Retinal pigment epithelial cell (primary cell): ENCODE results near the gene RREB1.

Experiments
- DNase-seq: peaks from one replicate; pipeline ENCODE4 v3.0.0-alpha.2; 2010; ENCODE audit warnings: low read depth
- H3K4me3 ChIP-seq: 2 replicates; pipeline ENCODE4 v1.5.1; 2011; ENCODE audit warnings: mild to moderate bottlenecking, low read length, control low read depth, moderate library complexity
- CTCF ChIP-seq: conservative IDR thresholded peaks from 2 replicates; pipeline ENCODE4 v1.5.1; 2011; ENCODE audit warnings: low read depth, low read length, control low read depth, inconsistent platforms

Gene RREB1

GRCh38 chr6:7165002-7165889, 57.5 kb downstream of the RREB1 start:
- TF ChIP-seq CTCF = no peak
- no peak overlapping the region for H3K4me3 ChIP-seq
- no peak for DNase-seq

DNA sequence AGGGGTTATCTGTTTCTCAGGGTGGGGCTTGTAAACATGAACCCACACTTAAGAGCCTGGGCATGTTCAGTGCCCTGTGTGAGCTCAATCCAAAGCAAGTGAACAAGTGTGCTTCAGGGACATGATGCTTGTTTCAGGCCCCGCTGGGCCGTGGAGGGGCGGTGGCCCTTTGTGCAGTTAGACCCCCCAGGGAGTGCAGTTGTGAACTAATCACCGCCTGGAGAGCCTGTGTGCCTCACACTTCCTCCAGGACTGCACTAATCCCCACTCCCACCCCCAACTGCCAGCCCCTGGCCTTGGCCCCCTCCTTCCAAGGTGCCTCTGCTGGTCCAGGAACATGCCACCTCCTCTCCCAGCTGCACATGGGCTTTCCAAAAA, 58.1 kb downstream of the RREB1 start:
- no peak overlapping the region for H3K4me3 ChIP-seq
- no peak for DNase-seq
- TF ChIP-seq CTCF = no peak

GRCh38 chr6:7166410-7167293, 58.9 kb downstream of the RREB1 start:
- TF ChIP-seq CTCF = no peak
- DNase-seq = no peak
- no peak overlapping the region for H3K4me3 ChIP-seq

DNA sequence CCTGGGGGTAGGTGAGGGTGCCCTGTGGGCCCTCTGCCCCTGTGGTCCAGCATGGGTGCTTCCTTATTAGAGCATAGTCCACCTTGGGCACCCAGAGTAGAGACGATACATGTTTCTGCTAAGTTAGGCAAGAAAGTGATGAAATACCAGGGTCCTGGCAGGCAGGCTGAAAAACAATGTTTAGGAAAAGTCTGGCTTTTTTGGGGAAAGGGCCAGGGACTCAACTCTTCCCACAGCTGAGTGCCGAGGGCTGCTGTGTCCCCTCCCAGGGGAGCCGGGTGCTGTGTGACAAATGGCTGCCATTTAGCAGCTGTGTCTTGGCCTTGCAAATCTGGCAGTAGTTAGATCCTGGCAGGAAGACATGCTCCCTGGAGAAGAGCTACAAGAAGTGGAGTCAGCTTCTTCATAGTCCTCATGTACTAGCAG, 61.5 kb downstream of the RREB1 start:
- no peak overlapping the region for H3K4me3 ChIP-seq
- TF ChIP-seq CTCF = no peak
- no peak for DNase-seq

- no peak for TF ChIP-seq CTCF
- DNase-seq = no peak
Measured at GRCh38 chr6:7170117-7170732, 62.5 kb downstream of the RREB1 start.

DNA sequence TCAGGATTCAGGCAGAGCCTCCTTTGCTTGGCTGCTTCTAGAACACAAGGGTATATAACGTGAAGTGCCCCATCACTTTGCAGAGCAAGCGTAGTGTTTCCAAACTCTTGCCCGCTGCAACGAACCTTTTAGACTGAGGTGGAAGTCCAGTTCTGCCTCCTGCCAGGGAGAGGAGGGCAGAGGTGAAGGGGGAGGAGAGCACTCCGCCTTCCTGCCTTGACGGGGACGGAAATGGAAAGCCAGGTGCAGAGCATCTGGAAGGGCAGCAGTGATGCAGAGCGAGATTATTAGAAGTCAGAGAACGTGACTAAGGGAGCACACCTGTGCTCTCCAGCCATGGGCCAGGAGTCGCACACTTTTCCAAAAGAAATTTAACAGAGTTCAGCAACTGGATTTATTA, 63.4 kb downstream of the RREB1 start:
- H3K4me3 ChIP-seq = no peak overlapping the region
- no peak for DNase-seq
- no peak for TF ChIP-seq CTCF

More at GRCh38 chr6:7170117-7170732, 62.5 kb downstream of the RREB1 start:
- no peak overlapping the region for H3K4me3 ChIP-seq
